Measurements from ENCODE around the gene CTSC. TPM values are rescaled to one million over a fixed set of nuclear protein-coding genes. Genes with fewer than 3 reads are reported as not detected.

The CTSC gene
- total RNA-seq, 6 donors from 2014 or later = 74.4 to 370 (median 247) TPM

Other genes with a start within 250 kb of the CTSC start
- 10 to 100 TPM in 1 of 6 donors, 1 to 10 TPM in 4, not detected in 1; 6.3 to 10.6 (median 7.1) TPM for gene RAB38, start 162.3 kb downstream of the CTSC start, total RNA-seq